ENCODE results near the gene NDUFAB1.

Gene NDUFAB1

DNA sequence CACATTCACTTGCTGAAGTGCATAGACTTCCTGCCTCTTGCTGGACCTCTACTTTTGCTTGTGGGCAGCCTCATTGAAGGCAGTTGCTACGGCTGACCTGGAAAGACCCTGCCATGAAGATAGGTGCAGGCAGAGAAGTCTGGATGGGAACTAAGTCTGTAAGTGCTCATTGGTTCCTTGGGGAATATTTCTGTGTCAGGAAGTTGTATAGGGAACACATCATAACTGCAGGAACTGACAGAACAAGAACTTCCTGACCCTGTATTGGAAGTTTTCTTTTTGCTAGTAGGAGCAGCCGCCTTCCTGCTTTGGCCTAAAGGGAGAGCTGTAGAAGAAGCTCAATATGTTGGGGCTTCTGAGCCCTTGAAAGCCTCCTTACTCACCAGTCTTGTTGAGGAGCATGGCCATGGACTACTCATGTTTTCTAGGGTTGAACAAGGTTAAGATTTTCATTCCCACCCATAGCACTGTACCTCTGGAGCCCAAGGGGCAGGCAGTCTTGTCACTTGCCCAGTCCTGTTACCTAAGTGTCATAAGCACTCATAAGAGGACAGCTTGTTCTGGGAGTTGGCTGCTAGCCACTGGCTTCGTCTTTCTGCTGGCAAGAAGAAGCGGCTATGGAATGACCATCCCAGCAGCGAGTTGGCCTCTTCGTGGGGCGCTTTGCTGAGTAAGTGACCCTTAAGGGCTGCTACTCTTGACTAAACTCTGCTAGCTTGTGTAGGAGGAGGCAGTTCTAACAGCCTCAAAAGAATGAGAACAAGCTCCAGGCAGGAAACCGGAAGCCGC lies 31.3 kb downstream of the NDUFAB1 start:
- Mint-ChIP-seq H3K4me1 (peaks cover 6% of the 10 kb centered on the region), H3K4me3 (no peak overlapping the region), H3K27ac (no peak overlapping the region), H3K9me3 (no peaks in the 10 kb centered on the region), H3K36me3 (ENCODE audit: low read depth) (peaks cover 67% of the 10 kb centered on the region), H3K27me3 (ENCODE audit: low read depth, poor library complexity) (no peaks in the 10 kb centered on the region)
- no peak for DNase-seq
- TF ChIP-seq CTCF (IDR thresholded peaks at IDR 0.05) = no peak

DNA sequence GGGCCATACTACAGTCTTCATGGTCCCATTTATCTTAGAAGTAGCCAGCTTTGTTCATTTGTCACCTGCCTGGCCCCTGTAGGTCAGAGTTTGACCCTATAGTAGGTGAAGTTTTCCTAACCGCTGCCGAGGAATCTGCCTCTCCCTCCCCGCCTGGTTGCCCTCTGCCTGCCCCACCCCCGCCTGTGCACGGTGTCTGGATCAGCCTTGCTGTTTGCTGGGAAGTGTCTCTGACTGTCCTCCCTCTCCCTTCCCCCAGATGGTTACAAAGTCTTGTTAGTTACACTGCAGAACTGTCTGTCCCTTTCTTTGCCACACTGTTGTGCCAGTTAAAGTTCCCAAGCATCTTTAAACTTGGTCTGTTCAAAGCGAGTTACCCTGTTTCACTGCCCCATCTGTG lies 32.9 kb downstream of the NDUFAB1 start:
- no peak overlapping the region for H3K4me3 Mint-ChIP-seq
- peak overlapping the region; percentile 90 for H3K27ac Mint-ChIP-seq
- no peak for TF ChIP-seq CTCF (IDR thresholded peaks at IDR 0.05)
- H3K9me3 Mint-ChIP-seq = no peaks in the 10 kb centered on the region
- DNase-seq = peak; percentile 7
- no peaks in the 10 kb centered on the region for H3K27me3 Mint-ChIP-seq (ENCODE audit: low read depth, poor library complexity)
- peaks cover 21% of the 10 kb centered on the region for H3K4me1 Mint-ChIP-seq
- H3K36me3 Mint-ChIP-seq (ENCODE audit: low read depth) = peaks cover 63% of the 10 kb centered on the region

DNA sequence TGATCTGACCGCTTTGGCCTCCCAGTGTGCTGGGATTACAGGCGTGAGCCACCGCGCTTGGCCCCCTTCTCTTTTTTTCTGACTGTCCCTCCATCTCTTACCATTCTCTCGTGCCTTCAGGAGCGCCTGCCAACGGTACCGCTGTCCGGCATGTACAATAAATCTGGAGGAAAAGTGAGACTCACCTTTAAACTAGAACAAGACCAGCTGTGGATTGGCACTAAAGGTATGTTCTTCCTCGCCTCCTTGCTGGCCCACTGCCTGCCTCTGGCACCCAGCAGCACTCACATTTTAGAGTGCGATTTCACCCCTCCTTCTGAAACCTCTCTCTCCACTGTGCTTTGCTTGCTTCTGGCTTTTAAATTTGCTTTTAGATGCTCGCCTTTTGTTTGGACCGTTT lies 33.6 kb downstream of the NDUFAB1 start:
- Mint-ChIP-seq H3K27ac (peak overlapping the region; percentile 90), H3K4me1 (peaks cover 21% of the 10 kb centered on the region), H3K36me3 (ENCODE audit: low read depth) (peaks cover 57% of the 10 kb centered on the region), H3K27me3 (ENCODE audit: low read depth, poor library complexity) (no peaks in the 10 kb centered on the region), H3K4me3 (no peak overlapping the region), H3K9me3 (no peaks in the 10 kb centered on the region)
- no peak for TF ChIP-seq CTCF (IDR thresholded peaks at IDR 0.05)
- DNase-seq = no peak

DNA sequence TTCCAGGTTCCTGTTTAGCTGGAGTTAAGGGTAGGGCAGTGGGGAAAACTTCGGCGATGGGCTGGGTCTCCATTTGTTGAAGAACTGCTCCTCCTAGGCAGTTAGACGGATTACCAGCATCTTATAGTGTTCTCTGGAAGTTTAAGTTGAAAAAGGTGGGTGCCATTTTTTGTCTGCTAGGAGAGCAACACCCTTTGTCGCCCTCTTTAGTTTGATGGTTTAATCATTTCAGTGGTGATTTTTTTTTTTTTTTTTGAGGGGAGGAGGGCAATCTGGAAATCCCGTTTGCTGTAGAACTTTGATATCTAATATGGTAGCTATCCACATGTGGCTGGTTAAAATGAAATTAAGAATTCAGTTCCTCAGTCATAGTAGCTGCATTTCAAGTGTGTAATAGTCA lies 34.5 kb downstream of the NDUFAB1 start:
- H3K36me3 Mint-ChIP-seq (ENCODE audit: low read depth) = peaks cover 48% of the 10 kb centered on the region
- no peak overlapping the region for H3K27ac Mint-ChIP-seq
- H3K4me3 Mint-ChIP-seq = no peak overlapping the region
- DNase-seq = no peak
- TF ChIP-seq CTCF (IDR thresholded peaks at IDR 0.05) = no peak
- peaks cover 27% of the 10 kb centered on the region for H3K4me1 Mint-ChIP-seq
- peaks cover 3% of the 10 kb centered on the region for H3K9me3 Mint-ChIP-seq
- H3K27me3 Mint-ChIP-seq (ENCODE audit: low read depth, poor library complexity) = no peaks in the 10 kb centered on the region

DNA sequence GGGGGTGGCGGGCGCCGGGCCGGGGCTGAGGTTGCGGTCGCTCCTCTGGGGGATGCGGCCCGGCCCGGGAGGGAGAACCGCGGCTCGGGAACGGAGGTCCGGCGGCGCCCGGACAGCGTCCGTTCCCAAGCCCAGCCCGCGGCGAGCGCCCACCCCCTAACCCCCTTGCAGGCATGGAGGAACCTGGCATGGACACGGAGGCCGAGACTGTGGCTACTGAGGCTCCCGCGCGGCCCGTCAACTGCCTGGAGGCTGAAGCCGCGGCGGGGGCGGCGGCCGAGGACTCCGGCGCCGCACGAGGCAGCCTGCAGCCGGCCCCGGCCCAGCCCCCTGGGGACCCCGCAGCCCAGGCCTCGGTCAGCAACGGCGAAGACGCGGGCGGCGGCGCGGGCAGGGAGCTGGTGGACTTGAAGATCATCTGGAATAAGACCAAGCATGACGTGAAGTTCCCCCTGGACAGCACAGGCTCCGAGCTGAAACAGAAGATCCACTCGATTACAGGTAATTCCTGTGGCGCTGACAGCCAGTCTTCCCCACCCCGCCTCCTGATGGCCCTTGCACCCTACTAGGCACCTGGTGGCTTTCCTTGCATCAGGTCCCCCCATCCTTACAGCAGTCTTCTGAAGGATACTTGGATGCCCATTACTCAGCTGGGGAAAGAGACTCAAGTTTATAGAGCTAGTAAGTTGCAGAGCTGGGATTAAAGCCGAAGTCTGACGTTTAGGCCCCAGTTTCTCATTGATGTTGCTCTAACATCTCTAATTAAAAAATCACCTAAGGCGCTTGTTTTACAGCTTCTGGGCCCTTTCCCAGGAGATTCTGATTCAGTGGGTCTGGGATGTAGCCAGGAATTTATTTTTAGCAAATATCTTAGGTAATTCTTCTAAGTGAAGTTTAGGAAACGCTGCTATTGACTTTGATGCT lies 38.1 kb downstream of the NDUFAB1 start:
- H3K27ac Mint-ChIP-seq = peak overlapping the region; percentile 98
- H3K4me1 Mint-ChIP-seq = peaks cover 32% of the 10 kb centered on the region
- DNase-seq = peak; percentile 63
- H3K9me3 Mint-ChIP-seq = peaks cover 3% of the 10 kb centered on the region
- TF ChIP-seq CTCF (IDR thresholded peaks at IDR 0.05) = no peak
- H3K36me3 Mint-ChIP-seq (ENCODE audit: low read depth) = peaks cover 38% of the 10 kb centered on the region
- H3K27me3 Mint-ChIP-seq (ENCODE audit: low read depth, poor library complexity) = no peaks in the 10 kb centered on the region
- H3K4me3 Mint-ChIP-seq = peak overlapping the region; percentile 94

Data from nephron progenitor cell (in vitro differentiated cells).